Measurements from ENCODE around the gene TLR8. TPM values are rescaled to one million over a fixed set of nuclear protein-coding genes. Genes with fewer than 3 reads are reported as not detected.
"Not testable (repeated sequence)": the region's sequence is repeated elsewhere in the genome, so short reads cannot be mapped to it uniquely, and the experiment has no call there.

TLR8 gene
- total RNA-seq, 1 donor from 2014 or later = not detected

DNA sequence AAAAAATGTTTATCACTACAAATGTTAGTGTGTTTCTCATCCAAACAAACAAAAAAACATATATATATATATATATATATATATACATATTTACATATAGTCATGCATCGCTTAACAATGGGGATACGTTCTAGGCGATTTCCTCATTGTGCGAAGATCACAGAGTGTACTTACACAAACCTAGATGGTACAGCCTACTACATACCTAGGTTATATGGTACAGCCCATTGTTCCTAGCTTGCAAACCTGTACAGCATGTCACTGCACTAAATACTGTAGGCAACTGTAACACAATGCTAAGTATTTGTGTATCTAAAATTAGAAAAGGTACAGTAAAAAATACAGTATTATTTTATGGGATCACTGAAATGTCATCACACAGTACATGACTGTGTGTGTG, 52.0 kb downstream of the TLR8 start:
- DNase-seq (ENCODE audit: low spot score) = no peak
- Mint-ChIP-seq H3K4me1 (ENCODE audit: unreplicated experiment) (peaks cover 16% of the 10 kb centered on the region), H3K27me3 (ENCODE audit: unreplicated experiment) (no peaks in the 10 kb centered on the region), H3K27ac (ENCODE audit: unreplicated experiment) (no peak overlapping the region), H3K9me3 (ENCODE audit: unreplicated experiment) (no peaks in the 10 kb centered on the region), H3K4me3 (ENCODE audit: unreplicated experiment) (no peak overlapping the region), H3K36me3 (ENCODE audit: low read depth, unreplicated experiment) (no peaks in the 10 kb centered on the region)
- TF ChIP-seq, protein P1, sequence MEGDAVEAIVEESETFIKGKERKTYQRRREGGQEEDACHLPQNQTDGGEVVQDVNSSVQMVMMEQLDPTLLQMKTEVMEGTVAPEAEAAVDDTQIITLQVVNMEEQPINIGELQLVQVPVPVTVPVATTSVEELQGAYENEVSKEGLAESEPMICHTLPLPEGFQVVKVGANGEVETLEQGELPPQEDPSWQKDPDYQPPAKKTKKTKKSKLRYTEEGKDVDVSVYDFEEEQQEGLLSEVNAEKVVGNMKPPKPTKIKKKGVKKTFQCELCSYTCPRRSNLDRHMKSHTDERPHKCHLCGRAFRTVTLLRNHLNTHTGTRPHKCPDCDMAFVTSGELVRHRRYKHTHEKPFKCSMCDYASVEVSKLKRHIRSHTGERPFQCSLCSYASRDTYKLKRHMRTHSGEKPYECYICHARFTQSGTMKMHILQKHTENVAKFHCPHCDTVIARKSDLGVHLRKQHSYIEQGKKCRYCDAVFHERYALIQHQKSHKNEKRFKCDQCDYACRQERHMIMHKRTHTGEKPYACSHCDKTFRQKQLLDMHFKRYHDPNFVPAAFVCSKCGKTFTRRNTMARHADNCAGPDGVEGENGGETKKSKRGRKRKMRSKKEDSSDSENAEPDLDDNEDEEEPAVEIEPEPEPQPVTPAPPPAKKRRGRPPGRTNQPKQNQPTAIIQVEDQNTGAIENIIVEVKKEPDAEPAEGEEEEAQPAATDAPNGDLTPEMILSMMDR (IDR thresholded peaks at IDR 0.05; ENCODE audit: unreplicated experiment) = no peak

DNA sequence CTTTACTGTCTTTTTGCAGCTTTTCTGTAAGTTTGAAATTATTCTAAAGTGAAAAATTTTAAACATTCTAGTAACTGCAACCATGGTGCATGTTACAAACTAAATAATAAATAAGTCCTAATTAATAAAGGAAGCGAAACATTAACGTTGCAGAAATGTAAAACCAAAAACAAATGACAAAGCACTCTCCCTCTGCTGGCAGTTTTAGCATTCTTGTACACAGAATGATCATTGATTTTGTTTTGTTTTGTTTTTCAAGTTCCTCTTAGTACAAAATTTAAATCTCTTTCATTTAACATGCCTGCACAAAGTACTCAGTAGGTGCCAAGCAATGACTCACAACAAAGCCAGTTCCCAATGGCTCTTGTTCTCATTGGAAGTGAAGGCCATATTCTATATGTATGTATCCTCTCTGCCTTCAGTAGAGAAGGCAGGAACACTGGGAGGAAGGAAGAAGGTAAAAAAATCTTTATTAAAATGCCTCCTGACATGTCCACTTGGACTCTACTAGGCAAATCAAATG, 54.8 kb downstream of the TLR8 start:
- H3K36me3 Mint-ChIP-seq (ENCODE audit: low read depth, unreplicated experiment) = no peaks in the 10 kb centered on the region
- no peak for DNase-seq (ENCODE audit: low spot score)
- H3K27me3 Mint-ChIP-seq (ENCODE audit: unreplicated experiment) = no peaks in the 10 kb centered on the region
- TF ChIP-seq, protein P1 (IDR thresholded peaks at IDR 0.05; ENCODE audit: unreplicated experiment) = no peak
- H3K4me1 Mint-ChIP-seq (ENCODE audit: unreplicated experiment) = peaks cover 16% of the 10 kb centered on the region
- no peak overlapping the region for H3K4me3 Mint-ChIP-seq (ENCODE audit: unreplicated experiment)
- H3K27ac Mint-ChIP-seq (ENCODE audit: unreplicated experiment) = no peak overlapping the region
- H3K9me3 Mint-ChIP-seq (ENCODE audit: unreplicated experiment) = no peaks in the 10 kb centered on the region

DNA sequence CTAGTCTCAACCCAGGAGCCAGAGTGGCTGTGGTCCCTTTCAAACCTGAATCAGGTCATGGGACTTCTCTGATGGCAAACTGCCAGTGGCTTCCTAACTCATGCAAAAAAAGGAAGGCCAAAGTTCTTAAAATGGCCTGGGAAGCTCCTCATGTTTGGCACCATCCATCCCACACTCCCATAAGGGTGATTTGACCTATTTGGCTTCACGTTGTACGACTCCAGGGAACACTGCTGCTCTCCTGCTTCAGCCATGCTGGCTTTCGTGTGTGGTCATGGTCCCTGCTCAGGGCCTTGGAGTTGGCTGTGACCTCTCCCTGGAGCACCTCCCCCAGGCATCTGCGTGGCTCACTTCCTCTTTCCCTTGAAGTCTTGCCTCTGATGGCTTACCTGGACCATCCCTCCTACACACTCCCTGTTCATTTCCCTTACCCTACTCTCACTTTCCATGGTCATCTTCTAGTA, 55.7 kb downstream of the TLR8 start:
- Mint-ChIP-seq H3K4me3 (ENCODE audit: unreplicated experiment) (no peak overlapping the region), H3K36me3 (ENCODE audit: low read depth, unreplicated experiment) (no peaks in the 10 kb centered on the region), H3K9me3 (ENCODE audit: unreplicated experiment) (no peaks in the 10 kb centered on the region), H3K27ac (ENCODE audit: unreplicated experiment) (no peak overlapping the region), H3K27me3 (ENCODE audit: unreplicated experiment) (no peaks in the 10 kb centered on the region), H3K4me1 (ENCODE audit: unreplicated experiment) (peaks cover 9% of the 10 kb centered on the region)
- TF ChIP-seq, protein P1 (IDR thresholded peaks at IDR 0.05; ENCODE audit: unreplicated experiment) = no peak
- no peak for DNase-seq (ENCODE audit: low spot score)

DNA sequence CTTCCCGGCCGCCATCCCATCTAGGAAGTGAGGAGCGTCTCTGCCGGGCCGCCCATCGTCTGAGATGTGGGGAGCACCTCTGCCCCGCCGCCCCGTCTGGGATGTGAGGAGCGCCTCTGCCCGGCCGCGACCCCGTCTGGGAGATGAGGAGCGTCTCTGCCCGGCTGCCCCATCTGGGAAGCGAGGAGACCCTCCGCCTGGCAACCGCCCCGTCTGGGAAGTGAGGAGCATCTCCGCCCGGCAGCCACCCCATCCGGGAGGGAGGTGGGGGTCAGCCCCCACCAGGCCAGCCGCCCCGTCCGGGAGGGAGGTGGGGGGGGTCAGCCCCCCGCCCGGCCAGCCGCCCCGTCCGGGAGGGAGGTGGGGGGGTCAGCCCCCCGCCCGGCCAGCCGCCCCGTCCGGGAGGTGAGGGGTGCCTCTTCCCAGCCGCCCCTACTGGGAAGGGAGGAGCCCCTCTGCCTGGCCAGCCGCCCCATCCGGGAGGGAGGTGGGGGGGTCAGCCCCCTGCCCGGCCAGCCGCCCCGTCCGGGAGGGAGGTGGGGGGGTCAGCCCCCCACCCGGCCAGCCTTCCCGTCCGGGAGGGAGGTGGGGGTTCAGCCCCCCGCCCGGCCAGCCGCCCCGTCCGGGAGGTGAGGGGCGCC, 56.9 kb downstream of the TLR8 start:
- H3K4me1 Mint-ChIP-seq (ENCODE audit: unreplicated experiment); H3K27me3 Mint-ChIP-seq (ENCODE audit: unreplicated experiment); H3K27ac Mint-ChIP-seq (ENCODE audit: unreplicated experiment); DNase-seq (ENCODE audit: low spot score); H3K9me3 Mint-ChIP-seq (ENCODE audit: unreplicated experiment); H3K4me3 Mint-ChIP-seq (ENCODE audit: unreplicated experiment); H3K36me3 Mint-ChIP-seq (ENCODE audit: low read depth, unreplicated experiment): not testable (repeated sequence)

DNA sequence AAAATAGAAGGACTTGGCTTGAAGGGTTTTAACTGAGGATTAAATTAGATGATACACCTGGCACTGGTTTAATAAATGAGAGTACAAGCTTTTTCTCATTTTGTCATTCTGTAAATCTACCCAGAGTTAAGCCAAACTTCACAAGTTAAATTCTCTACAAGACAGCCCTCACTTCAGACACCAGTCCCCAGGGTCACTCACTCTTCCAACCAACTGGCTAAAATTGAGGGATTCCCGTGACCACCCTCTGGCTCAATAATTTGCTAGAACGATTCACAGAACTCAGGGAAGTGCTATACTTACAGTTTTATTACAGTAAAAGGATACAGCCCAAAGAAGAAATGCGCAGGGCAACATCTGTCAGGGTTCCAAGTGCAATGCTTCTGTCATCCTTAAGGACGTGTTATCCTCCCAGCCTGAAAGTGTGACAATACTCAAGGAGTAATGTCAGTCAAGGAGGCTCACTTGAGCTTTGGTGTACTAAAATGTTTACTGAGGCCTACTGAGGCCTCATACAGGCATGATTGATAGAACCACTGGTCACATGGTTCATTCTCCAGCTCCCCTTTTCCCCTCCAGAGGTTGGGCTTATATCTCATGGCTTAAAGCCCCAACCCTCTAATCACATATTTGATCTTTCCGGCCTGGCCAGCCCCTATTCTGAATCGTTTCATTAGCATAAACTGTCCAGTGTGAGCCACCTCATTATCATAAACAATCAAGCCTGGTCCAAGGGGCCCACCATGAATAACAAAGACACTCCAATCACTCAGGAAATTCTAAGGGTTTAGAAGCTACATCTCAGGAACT, 58.9 kb downstream of the TLR8 start:
- Mint-ChIP-seq H3K27me3 (ENCODE audit: unreplicated experiment) (no peaks in the 10 kb centered on the region), H3K36me3 (ENCODE audit: low read depth, unreplicated experiment) (no peaks in the 10 kb centered on the region), H3K9me3 (ENCODE audit: unreplicated experiment) (no peaks in the 10 kb centered on the region), H3K4me3 (ENCODE audit: unreplicated experiment) (no peak overlapping the region), H3K27ac (ENCODE audit: unreplicated experiment) (no peak overlapping the region), H3K4me1 (ENCODE audit: unreplicated experiment) (peaks cover 8% of the 10 kb centered on the region)
- no peak for DNase-seq (ENCODE audit: low spot score)
- TF ChIP-seq, protein P1 (IDR thresholded peaks at IDR 0.05; ENCODE audit: unreplicated experiment) = no peak
